HTERT RPE-1 (cell line): Measurements from ENCODE around the gene DMPK.
"Not testable (repeated sequence)": the region's sequence is repeated elsewhere in the genome, so short reads cannot be mapped to it uniquely, and the experiment has no call there.

Source experiments
- in situ Hi-C: fragments of 300-500 bp; cut with MboI; formaldehyde crosslinking; loops from 4 replicates; pipeline ENCODE4 v1.14.3; 2020; ENCODE audit warnings: low sequenced_read_pairs

The DMPK gene

DNA sequence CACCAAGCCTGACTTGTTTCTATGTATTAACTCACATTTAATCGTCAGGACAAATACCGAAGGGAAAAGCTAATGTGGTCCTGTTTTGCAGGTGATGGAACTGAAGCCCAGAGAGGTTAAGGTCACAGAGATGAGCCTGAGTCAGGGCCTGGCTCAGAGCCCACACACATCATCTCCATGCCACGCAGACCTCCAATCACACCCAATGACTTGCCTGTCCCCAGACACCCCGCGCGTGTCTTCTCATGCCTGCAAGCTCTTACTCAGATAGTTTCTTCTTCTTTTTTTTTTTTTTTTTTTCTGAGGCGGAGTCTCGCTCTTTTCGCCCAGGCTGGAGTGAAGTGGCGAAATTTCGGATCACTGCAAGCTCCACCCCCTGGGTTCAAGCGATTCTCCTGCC lies 29.7 kb downstream of the DMPK start:
- in situ Hi-C loops: no loop called here

GRCh38 chr19:45751483-45751882 lies 30.8 kb downstream of the DMPK start:
- in situ Hi-C loops: not testable (repeated sequence)

GRCh38 chr19:45747513-45747912 lies 34.8 kb downstream of the DMPK start:
- in situ Hi-C loops: no loop called here

DNA sequence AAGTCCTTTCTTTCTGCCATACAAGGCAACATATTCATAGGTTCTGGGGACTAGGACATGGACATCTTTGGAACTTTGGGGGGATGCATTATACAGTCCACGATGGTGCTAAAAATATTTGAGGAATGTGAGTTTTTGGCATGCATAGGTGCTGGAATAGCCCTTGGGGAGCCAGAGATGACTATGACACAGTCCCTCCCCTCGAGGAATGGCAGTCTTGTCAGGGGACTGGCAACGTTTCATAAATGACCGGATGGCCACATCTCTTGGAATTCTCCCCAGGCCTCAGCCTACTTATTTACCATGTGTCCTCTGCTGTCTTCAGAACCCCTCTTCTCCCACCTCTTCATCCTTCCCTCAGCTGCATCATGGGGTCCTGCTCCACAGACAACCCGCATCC lies 35.4 kb downstream of the DMPK start:
- in situ Hi-C loops: no loop called here

DNA sequence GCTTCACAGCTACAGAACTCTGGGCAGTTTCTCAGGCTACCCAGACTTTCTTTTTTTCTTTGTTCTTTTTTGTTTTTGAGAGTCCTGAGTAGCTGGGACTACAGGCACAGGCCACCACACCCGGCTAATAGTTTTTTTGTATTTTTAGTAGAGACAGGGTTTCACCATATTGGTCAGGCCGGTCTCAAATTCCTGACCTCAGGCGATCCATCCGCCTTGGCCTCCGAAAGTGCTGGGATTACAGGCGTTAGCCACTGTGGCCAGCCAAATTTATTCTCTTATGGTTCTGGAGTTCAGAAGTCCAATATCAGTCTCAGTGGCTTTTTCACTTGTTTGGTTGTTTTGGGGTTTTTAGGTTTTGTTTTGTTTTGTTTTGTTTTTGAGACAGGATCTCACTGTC lies 36.7 kb downstream of the DMPK start:
- in situ Hi-C loops: no loop called here

GRCh38 chr19:45742969-45743368 lies 39.3 kb downstream of the DMPK start:
- in situ Hi-C loops: no loop called here

DNA sequence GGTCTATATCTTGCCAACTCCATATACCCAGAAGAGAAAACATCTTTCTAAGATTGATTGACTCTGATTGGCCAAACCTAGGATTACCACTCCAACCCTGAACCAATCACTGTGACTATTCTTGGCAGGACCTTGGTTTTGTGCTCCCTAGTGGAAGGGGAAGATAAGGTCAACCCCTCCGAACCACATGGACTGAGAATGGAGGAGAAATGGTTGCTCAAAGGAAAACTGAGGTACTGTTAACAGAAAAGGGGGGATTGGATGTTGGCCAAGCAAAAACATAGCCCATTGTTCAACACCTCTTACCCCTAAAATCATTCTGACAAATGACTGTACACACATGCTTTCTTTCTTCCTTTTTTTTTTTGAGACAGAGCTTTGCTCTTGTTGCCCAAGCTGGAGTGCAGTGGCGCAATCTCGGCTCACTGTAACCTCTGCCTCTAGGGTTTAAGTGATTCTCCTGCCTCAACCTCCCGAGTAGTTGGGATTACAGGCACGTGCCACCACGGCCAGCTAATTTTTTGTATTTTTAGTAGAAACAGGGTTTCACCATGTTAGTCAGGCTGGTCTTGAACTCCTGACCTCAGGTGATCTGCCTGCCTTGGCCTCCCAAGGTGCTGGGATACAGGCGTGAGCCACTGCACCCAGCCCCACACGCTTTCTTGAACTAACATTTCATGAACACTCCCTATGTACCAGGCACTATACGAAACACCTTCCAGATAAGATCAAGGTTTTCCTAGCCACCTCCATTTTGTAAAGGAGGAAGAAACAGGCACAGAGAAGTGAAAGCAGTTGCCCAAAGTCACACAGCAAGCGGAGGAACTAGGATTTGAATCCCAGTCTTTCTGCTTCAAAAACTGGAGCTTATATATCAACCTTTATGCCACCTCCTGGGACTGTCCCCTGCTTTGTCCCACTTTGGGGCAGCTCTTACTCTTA lies 42.5 kb downstream of the DMPK start:
- in situ Hi-C loops: no loop called here

- in situ Hi-C loops: no loop called here
Measured at GRCh38 chr19:45733160-45733810, 49.0 kb downstream of the DMPK start, which contains the start of gene MEIOSIN. TSS of gene MEIOSIN (plus strand) at chr19:45733439. CDS start at chr19:45735377, 1,938 bp downstream.

DNA sequence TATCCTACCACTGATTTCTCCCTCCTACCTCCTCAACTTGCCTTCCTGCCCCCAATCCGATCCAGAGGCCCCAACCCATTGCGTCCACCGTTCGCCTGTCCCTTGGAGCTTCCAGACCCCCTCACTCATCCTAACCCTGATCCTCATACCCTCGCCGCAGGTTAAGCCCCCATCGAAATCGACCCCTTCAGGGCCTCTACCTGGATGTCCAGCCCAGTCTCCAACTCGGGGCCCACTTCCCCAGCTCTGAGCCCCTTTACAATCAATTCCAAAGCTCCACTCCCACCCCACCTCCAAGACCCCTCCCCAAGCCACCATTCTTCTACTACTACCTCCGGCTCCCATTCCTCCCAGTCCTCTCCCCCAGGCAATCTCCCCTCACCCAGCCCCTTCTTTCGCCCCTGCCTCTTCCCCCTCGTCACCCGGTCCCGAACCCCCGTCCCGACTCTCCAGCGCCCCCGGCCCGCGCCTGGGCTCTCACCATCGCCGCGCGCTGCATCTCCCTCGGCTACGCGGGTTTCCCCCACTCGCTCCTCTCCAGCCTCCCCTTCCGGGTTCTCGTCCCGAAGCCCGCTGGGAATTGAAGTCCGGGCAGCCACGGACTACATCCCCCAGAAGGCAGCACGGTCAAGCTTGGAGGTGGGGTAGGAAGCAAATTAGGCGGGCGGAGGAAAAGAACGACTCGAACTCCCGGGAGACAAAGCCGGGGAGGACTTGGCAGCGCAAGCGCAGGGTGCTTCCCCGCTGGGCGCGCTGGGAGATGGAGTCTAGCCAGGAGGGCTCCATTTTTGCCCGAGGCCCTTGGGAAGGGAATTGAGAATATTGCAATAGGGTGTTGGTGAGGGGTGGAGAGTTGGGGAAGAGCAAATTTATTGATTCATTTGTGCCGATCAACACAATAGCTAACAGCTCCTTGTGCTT lies 51.7 kb downstream of the DMPK start, which contains the start of gene FBXO46:
Gene FBXO46 (minus strand): TSS at position 529 of the 921 bp plus-strand sequence. CDS start 17,401 bp downstream, outside the sequence.
- in situ Hi-C loops: no loop called here

GRCh38 chr19:45729800-45730290 lies 52.4 kb downstream of the DMPK start:
- in situ Hi-C loops: no loop called here

- in situ Hi-C loops: not testable (repeated sequence)
Measured at GRCh38 chr19:45728683-45729082, 53.6 kb downstream of the DMPK start.

GRCh38 chr19:45720065-45720464 lies 62.2 kb downstream of the DMPK start:
- in situ Hi-C loops: not testable (repeated sequence)
